Daoy (cell line): ENCODE data around the gene PSG1. TPM values are rescaled to one million over a fixed set of nuclear protein-coding genes. Genes with fewer than 3 reads are reported as not detected.

Experiments used
- DNase-seq: peaks from one replicate; pipeline ENCODE4 v3.0.0-alpha.2; 2015; ENCODE audit warnings: low read depth
- total RNA-seq: library from RNA; depleted of rRNA; stranded (reverse); fragments of >200 nt; shearing (Covaris generic); gene quantifications from 2 replicates; pipeline ENCODE4 v1.2.3, GENCODE V29; 2014; rRNA removed

The PSG1 gene
- total RNA-seq, 1 experiment from 2014 or later: not detected

GRCh38 chr19:42821306-42821977, 58.1 kb downstream of the PSG1 start:
- DNase-seq: peak; percentile 23

- peak; percentile 64 for DNase-seq
These were observed 59.4 kb downstream of the PSG1 start for GRCh38 chr19:42819960-42820650.

GRCh38 chr19:42816894-42817293, 62.6 kb downstream of the PSG1 start:
- no peak for DNase-seq

Other genes starting within 250 kb of the PSG1 start
- not detected in 2 replicates for gene PSG3, start 139.2 kb downstream of the PSG1 start, total RNA-seq
- gene PSG8, start 114.0 kb downstream of the PSG1 start, total RNA-seq: not detected in 2 replicates
- gene PSG6, start 38.2 kb upstream of the PSG1 start, total RNA-seq: not detected in 2 replicates
- gene PSG7, start 57.5 kb upstream of the PSG1 start, total RNA-seq: not detected in 2 replicates
- not detected in 2 replicates for gene PSG11, start 146.8 kb upstream of the PSG1 start, total RNA-seq
- gene PSG2, start 203.0 kb upstream of the PSG1 start, total RNA-seq: not detected in 2 replicates